Liver (tissue), 9 donors: ENCODE data around the gene WAC. TPM values are rescaled to one million over a fixed set of nuclear protein-coding genes. Genes with fewer than 3 reads are reported as not detected.

Experiments used
- DNase-seq: peaks from one replicate; pipeline ENCODE4 v3.0.0-alpha.2; 2017; ENCODE audit warnings: low spot score
- H3K27ac ChIP-seq, 2 donors: one replicate each; pipeline ENCODE4 v1.7.0; 2013; ENCODE audit warnings: inconsistent platforms in 2 of 2, low read length in 2 of 2, control low read depth in 1 of 2, low read depth in 1 of 2, mild to moderate bottlenecking in 1 of 2
- H3K27me3 ChIP-seq, 4 donors: one replicate each; pipeline versions ENCODE4 v1.6.1 to v1.7.0; 2013; ENCODE audit warnings: low read length in 3 of 4, inconsistent platforms in 1 of 4, mild to moderate bottlenecking in 1 of 4, moderate library complexity in 1 of 4; ENCODE audit not compliant: control insufficient read depth in 4 of 4, insufficient read depth in 4 of 4
- H3K36me3 ChIP-seq, 4 donors: one replicate each; pipeline versions ENCODE4 v1.6.1 to v1.7.0; 2013; ENCODE audit warnings: low read length in 3 of 4, mild to moderate bottlenecking in 3 of 4, low read depth in 1 of 4, moderate library complexity in 1 of 4; ENCODE audit not compliant: control insufficient read depth in 4 of 4, insufficient read depth in 3 of 4
- H3K4me1 ChIP-seq, 4 donors: one replicate each; pipeline versions ENCODE4 v1.6.1 to v1.7.0; 2013; ENCODE audit warnings: low read length in 3 of 4, mild to moderate bottlenecking in 3 of 4, moderate library complexity in 1 of 4; ENCODE audit not compliant: control insufficient read depth in 4 of 4, insufficient read depth in 4 of 4
- H3K4me3 ChIP-seq, 3 donors: one replicate each; pipeline versions ENCODE4 v1.6.1 to v1.7.0; 2013; ENCODE audit warnings: low read length in 3 of 3, control low read depth in 1 of 3, low read depth in 1 of 3, mild to moderate bottlenecking in 1 of 3
- H3K9ac ChIP-seq, 2 donors: one replicate each; pipeline ENCODE4 v1.7.0; 2013; ENCODE audit warnings: low read length in 2 of 2, mild to moderate bottlenecking in 2 of 2, moderate library complexity in 2 of 2, control low read depth in 1 of 2, low read depth in 1 of 2
- H3K9me3 ChIP-seq, 4 donors: one replicate each; pipeline versions ENCODE4 v1.6.1 to v1.7.0; 2013; ENCODE audit warnings: low read length in 3 of 4; ENCODE audit not compliant: control insufficient read depth in 4 of 4
- CTCF ChIP-seq: fragments of 150-350 bp; IDR thresholded peaks from 2 replicates; pipeline ENCODE4 v1.5.1; 2017; ENCODE audit warnings: improper control_type of control experiment, low read depth, low read length; ENCODE audit not compliant: missing input control
- JUND ChIP-seq, 2 donors: IDR thresholded peaks; 2 replicates each; pipeline ENCODE4 v1.6.1; 2016; ENCODE audit warnings: antibody characterized with exemption in 2 of 2
- MAX ChIP-seq: IDR thresholded peaks from 2 replicates; pipeline ENCODE4 v1.6.1; 2016; ENCODE audit warnings: antibody characterized with exemption
- NR2F2 ChIP-seq: IDR thresholded peaks from 2 replicates; pipeline ENCODE4 v1.6.1; 2016; ENCODE audit warnings: antibody characterized with exemption
- RAD21 ChIP-seq, 2 donors: IDR thresholded peaks; 2 replicates each; pipeline ENCODE4 v1.6.1; 2016; ENCODE audit warnings: antibody characterized with exemption in 2 of 2, mild to moderate bottlenecking in 2 of 2
- REST ChIP-seq: IDR thresholded peaks from 2 replicates; pipeline ENCODE4 v1.6.1; 2016; ENCODE audit warnings: antibody characterized with exemption, mild to moderate bottlenecking
- WGBS: extraction: QIAGEN DNeasy Blood & Tissue Kit; methylation state at CpG from one replicate; pipeline ENCODE4 v1.1.7; 2013; 5-methylcytosine and 5-hydroxymethylcytosine counted together
- polyA plus RNA-seq, 2 donors: library from polyadenylated mRNA; stranded (reverse) in 1 of 2; unstranded in 1 of 2; fragments of 200-250 nt in 1 of 2; fragments of >200 nt in 1 of 2; fragmentation: Nextera tagmentation in 1 of 2; extraction: Ambion mirVana in 1 of 2; gene quantifications; one replicate each; pipeline versions ENCODE4 v1.2.1 to v1.2.3, GENCODE V29; 2013 to 2015
- total RNA-seq, 2 donors: library from RNA; depleted of rRNA; stranded (reverse); fragments of >200 nt; gene quantifications; one replicate each; pipeline ENCODE4 v1.2.3, GENCODE V29; 2014
- donor health status: healthy.
- donor health status: healthy.
- donor health status: healthy.
- donor health status: healthy.
- donor health status: healthy.

Gene WAC
- total and polyA plus RNA-seq, 4 donors, result 20.2 to 48.7 (median 32.0) TPM

GRCh38 chr10:28627102-28627501 is 94.2 kb downstream of the WAC start:
- no peaks in the 10 kb centered on the region for H3K27me3 ChIP-seq
- H3K4me1 ChIP-seq, result no peaks in the 10 kb centered on the region
- 52% methylated on average over 3 of the region's 3 CpGs for WGBS
- no peaks in the 10 kb centered on the region for H3K36me3 ChIP-seq
- no peaks in the 10 kb centered on the region for H3K9me3 ChIP-seq
- no peak overlapping the region for H3K4me3 ChIP-seq
- no peak overlapping the region for H3K9ac ChIP-seq
- TF ChIP-seq CTCF, result no peak
- TF ChIP-seq NR2F2, result no peak
- TF ChIP-seq REST, result no peak
- no peak overlapping the region for H3K27ac ChIP-seq
- no peak for DNase-seq

GRCh38 chr10:28628184-28628893 is 95.4 kb downstream of the WAC start:
- peak; percentile 82 for DNase-seq
- TF ChIP-seq CTCF (peak; percentile 88), JUND (IDR thresholded peaks at IDR 0.05) (no peak), MAX (no peak), RAD21 (IDR thresholded peaks at IDR 0.05) (peak; percentile 91 to 93)
- H3K4me3 ChIP-seq, result no peak overlapping the region
- H3K36me3 ChIP-seq, result no peaks in the 10 kb centered on the region
- H3K27me3 ChIP-seq, result no peaks in the 10 kb centered on the region
- no peak overlapping the region for H3K27ac ChIP-seq
- H3K4me1 ChIP-seq, result no peaks in the 10 kb centered on the region
- 33% methylated on average over 15 of the region's 15 CpGs for whole genome bisulfite sequencing
- no peak overlapping the region for H3K9ac ChIP-seq
- no peaks in the 10 kb centered on the region for H3K9me3 ChIP-seq
